HCT116 (cell line): ENCODE results near the gene CDC6. TPM values are rescaled to one million over a fixed set of nuclear protein-coding genes. Genes with fewer than 3 reads are reported as not detected.

ENCODE experiments used
- ATAC-seq: fragments of 200-7000 bp; cut with Tn5 transposase; 2 replicates; pipeline ENCODE4 v1.9.1; 2020; ENCODE audit warnings: mild to moderate bottlenecking, moderate library complexity
- BruUV-seq: library from RNA; stranded (reverse); fragments of 400-500 nt; replicated peaks from 2 replicates; lab custom pipeline; 2021; lab: Mats Ljungman, UMichigan
- CTCF ChIA-PET: fragments of 300-600 bp; sonication (Branson Sonifier 250); formaldehyde crosslinking; loops from one replicate; lab custom pipeline; 2021; ENCODE audit warnings: antibody characterized with exemption; lab: Charles Lee
- POLR2A ChIA-PET: fragments of 300-600, 350-600 bp; sonication (Branson Sonifier 250); formaldehyde crosslinking; loops from one replicate; lab custom pipeline; 2021; ENCODE audit warnings: antibody characterized with exemption; lab: Charles Lee
- RAD21 ChIA-PET, 2 experiments: fragments of 300-600 bp; sonication (Branson Sonifier 250); formaldehyde crosslinking; loops; one replicate each; lab custom pipeline; 2023; ENCODE audit warnings: low total read pairs in 2 of 2; ENCODE audit not compliant: uncharacterized antibody in 2 of 2, unreplicated experiment in 2 of 2, low non-redundant PET in 1 of 2; lab: Charles Lee
- DNase-seq: peaks from one replicate; pipeline ENCODE4 v3.0.0-alpha.2; 2010; ENCODE audit warnings: low read depth, low spot score
- H2AFZ ChIP-seq: fragments of 200-600 bp; shearing (Covaris generic), sonication (generic); 2 replicates; pipeline ENCODE4 v1.6.1; 2017; ENCODE audit warnings: low read depth, mixed run types, mixed read lengths, antibody characterized with exemption, low read length; ENCODE audit not compliant: poor library complexity, severe bottlenecking
- H3K27ac ChIP-seq: 2 replicates; pipeline ENCODE4 v1.5.1; 2012; ENCODE audit warnings: low read depth, low read length
- H3K27me3 ChIP-seq: fragments of 200-600 bp; sonication (generic); 2 replicates; pipeline ENCODE4 v1.6.1; 2016; ENCODE audit warnings: mixed run types, low read length, mixed read lengths; ENCODE audit not compliant: insufficient read depth
- H3K36me3 ChIP-seq, 2 experiments: fragments of 200-500 bp in 1 of 2; fragments of 200-600 bp in 1 of 2; sonication (Bioruptor generic) in 1 of 2; sonication (generic) in 1 of 2; 2 replicates each; pipeline versions ENCODE4 v1.5.1 to v1.6.1; 2014 to 2016; ENCODE audit warnings: low read length in 2 of 2, inconsistent platforms in 1 of 2, mixed read lengths in 1 of 2, mixed run types in 1 of 2; ENCODE audit not compliant: insufficient read depth in 2 of 2, control insufficient read depth in 1 of 2
- H3K4me1 ChIP-seq, 2 experiments: fragments of 200-600 bp in 1 of 2; sonication (generic) in 1 of 2; 2 replicates each; pipeline versions ENCODE4 v1.5.1 to v1.6.1; 2012 to 2017; ENCODE audit warnings: low read length in 2 of 2, inconsistent platforms in 1 of 2, mild to moderate bottlenecking in 1 of 2, mixed read lengths in 1 of 2, mixed run types in 1 of 2, moderate library complexity in 1 of 2; ENCODE audit not compliant: insufficient read depth in 2 of 2, control insufficient read depth in 1 of 2
- H3K4me2 ChIP-seq: fragments of 200-600 bp; sonication (generic); 2 replicates; pipeline ENCODE4 v1.6.1; 2017; ENCODE audit warnings: mixed run types, low read length, mixed read lengths
- H3K4me3 ChIP-seq, 2 experiments: fragments of 200-600 bp in 1 of 2; sonication (generic) in 1 of 2; replicated peaks in 1 of 2; 2 replicates each; pipeline ENCODE4 v1.5.1; 2011 to 2016; ENCODE audit warnings: low read length in 2 of 2, control low read depth in 1 of 2, low read depth in 1 of 2, mild to moderate bottlenecking in 1 of 2, mixed read lengths in 1 of 2, mixed run types in 1 of 2
- H3K79me2 ChIP-seq: fragments of 200-600 bp; sonication (generic); 2 replicates; pipeline ENCODE4 v1.6.1; 2017; ENCODE audit warnings: mild to moderate bottlenecking, mixed run types, low read length, moderate library complexity, mixed read lengths; ENCODE audit not compliant: insufficient read depth
- H3K9ac ChIP-seq: fragments of 200-600 bp; sonication (generic); 2 replicates; pipeline ENCODE4 v1.6.1; 2016; ENCODE audit warnings: low read length, mixed read lengths
- H3K9me2 ChIP-seq: fragments of 200-600 bp; sonication (generic), shearing (Covaris generic); 2 replicates; pipeline ENCODE4 v1.6.1; 2017; ENCODE audit warnings: mixed run types, mild to moderate bottlenecking, moderate library complexity; ENCODE audit not compliant: insufficient read depth
- H3K9me3 ChIP-seq, 2 experiments: fragments of 200-500 bp in 1 of 2; fragments of 200-600 bp in 1 of 2; sonication (Bioruptor generic) in 1 of 2; sonication (generic) in 1 of 2; 2 replicates each; pipeline ENCODE4 v1.6.1; 2014 to 2017; ENCODE audit warnings: low read length in 2 of 2, mixed read lengths in 2 of 2, inconsistent platforms in 1 of 2, low read depth in 1 of 2, mild to moderate bottlenecking in 1 of 2, mixed run types in 1 of 2, moderate library complexity in 1 of 2; ENCODE audit not compliant: control insufficient read depth in 1 of 2, insufficient read depth in 1 of 2
- H4K20me1 ChIP-seq: fragments of 200-600 bp; sonication (generic), shearing (Covaris generic); 2 replicates; pipeline ENCODE4 v1.6.1; 2017; ENCODE audit warnings: mixed run types, mild to moderate bottlenecking, moderate library complexity; ENCODE audit not compliant: insufficient read depth
- ATF3 ChIP-seq: IDR thresholded peaks from 2 replicates; pipeline ENCODE4 v1.6.1; 2012
- CBX3 ChIP-seq: IDR thresholded peaks from 2 replicates; pipeline ENCODE4 v1.6.1; 2012; ENCODE audit warnings: low read depth
- CEBPB ChIP-seq: IDR thresholded peaks from 2 replicates; pipeline ENCODE4 v1.6.1; 2012; ENCODE audit warnings: low read depth
- CTCF ChIP-seq, 3 experiments: fragments of 200-600 bp in 1 of 3; sonication (generic) in 1 of 3; IDR thresholded peaks in 2 of 3; conservative IDR thresholded peaks in 1 of 3; 2 replicates each; pipeline ENCODE4 v1.5.1; 2012 to 2017; ENCODE audit warnings: low read depth in 2 of 3, low read length in 2 of 3, antibody characterized with exemption in 1 of 3, borderline replicate concordance in 1 of 3, control low read depth in 1 of 3, mild to moderate bottlenecking in 1 of 3, mixed read lengths in 1 of 3, mixed run types in 1 of 3, moderate library complexity in 1 of 3; ENCODE audit not compliant: insufficient read depth in 1 of 3
- EGR1 ChIP-seq: IDR thresholded peaks from 2 replicates; pipeline ENCODE4 v1.6.1; 2012; ENCODE audit warnings: low read depth
- EZH2 ChIP-seq: fragments of 200-600 bp; sonication (generic); IDR thresholded peaks from 2 replicates; pipeline ENCODE4 v1.6.1; 2017; ENCODE audit warnings: antibody characterized with exemption, mixed run types
- FOSL1 ChIP-seq: IDR thresholded peaks from 2 replicates; pipeline ENCODE4 v1.6.1; 2012; ENCODE audit warnings: low read depth
- JUND ChIP-seq: IDR thresholded peaks from 2 replicates; pipeline ENCODE4 v1.6.1; 2012
- POLR2A ChIP-seq: IDR thresholded peaks from 2 replicates; pipeline ENCODE4 v1.7.0; 2011; ENCODE audit warnings: borderline replicate concordance; ENCODE audit not compliant: insufficient read depth, insufficient read length; ENCODE audit errors: extremely low read depth
- POLR2AphosphoS5 ChIP-seq: IDR thresholded peaks from 2 replicates; pipeline ENCODE4 v1.6.1; 2011; ENCODE audit warnings: mild to moderate bottlenecking, low read depth, low read length, moderate library complexity
- RAD21 ChIP-seq: IDR thresholded peaks from 2 replicates; pipeline ENCODE4 v1.6.1; 2012; ENCODE audit warnings: low read depth, mild to moderate bottlenecking
- SIN3A ChIP-seq: IDR thresholded peaks from 2 replicates; pipeline ENCODE4 v1.6.1; 2012; ENCODE audit warnings: low read depth
- SP1 ChIP-seq: IDR thresholded peaks from 2 replicates; pipeline ENCODE4 v1.6.1; 2012; ENCODE audit warnings: low read depth
- SRF ChIP-seq: IDR thresholded peaks from 2 replicates; pipeline ENCODE4 v1.6.1; 2012; ENCODE audit warnings: low read depth
- TCF7L2 ChIP-seq: IDR thresholded peaks from 2 replicates; pipeline ENCODE4 v1.7.0; 2011; ENCODE audit warnings: borderline replicate concordance, inconsistent platforms; ENCODE audit not compliant: insufficient read depth, insufficient read length; ENCODE audit errors: extremely low read depth
- YY1 ChIP-seq: IDR thresholded peaks from 2 replicates; pipeline ENCODE4 v1.6.1; 2011; ENCODE audit warnings: low read length, low read depth, moderate library complexity, mild to moderate bottlenecking; ENCODE audit not compliant: insufficient replicate concordance; ENCODE audit errors: extremely low read depth
- ZFX ChIP-seq: fragments of 450-650 bp; IDR thresholded peaks from 2 replicates; pipeline ENCODE4 v1.6.1; 2017
- ZNF274 ChIP-seq: fragments of 200-500 bp; sonication (Bioruptor generic); IDR thresholded peaks from 2 replicates; pipeline ENCODE4 v1.6.1; 2014; ENCODE audit warnings: mild to moderate bottlenecking, low read depth, low read length, inconsistent platforms
- intact Hi-C: fragments of 100-400 bp; cut with micrococcal nuclease; formaldehyde crosslinking; loops from 2 replicates; pipeline ENCODE4 v1.10.0; 2022
- total RNA-seq: library from RNA; stranded (reverse); gene quantifications from one replicate; pipeline ENCODE4 v1.2.1, GENCODE V29; 2021; ENCODE audit not compliant: unreplicated experiment

The CDC6 gene
- total RNA-seq, 1 experiment from 2014 or later, result 117 TPM

- POLR2A ChIA-PET, result no interaction called here
- TF ChIP-seq POLR2A (no peak), FOSL1 (no peak), TCF7L2 (no peak), ZNF274 (no peak)
Observed at GRCh38 chr17:40281663-40282062, 6.0 kb upstream of the CDC6 start.

GRCh38 chr17:40283662-40284061 is 4.0 kb upstream of the CDC6 start:
- Histone ChIP-seq H3K36me3 (peaks cover 16 to 17% of the 10 kb centered on the region in 2 experiments; a peak in 3 of 4 replicates), H3K4me2 (peak overlapping the region; percentile 78), H2AFZ (no peak overlapping the region), H3K4me1 (peaks cover 37 to 47% of the 10 kb centered on the region in 2 experiments), H3K9me3 (no peaks in the 10 kb centered on the region), H3K27ac (peak overlapping the region; percentile 58), H3K27me3 (no peaks in the 10 kb centered on the region), H3K9ac (peak overlapping the region; percentile 53), H3K9me2 (no peaks in the 10 kb centered on the region), H3K4me3 (peak overlapping the region in 1 of 2 experiments; percentile 47; a peak in 2 of 4 replicates), H3K79me2 (peaks cover 10% of the 10 kb centered on the region), H4K20me1 (no peaks in the 10 kb centered on the region)
- ATAC-seq (peak; percentile 43), DNase-seq (peak; percentile 87)
- TF ChIP-seq ZFX, result no peak
- TF ChIP-seq CBX3, result peak; percentile 70; the same call in 1 of the 2 replicates
- no peak for TF ChIP-seq POLR2A
- peak; percentile 66; the same call in 1 of the 2 replicates for TF ChIP-seq SRF
- no peak for TF ChIP-seq POLR2AphosphoS5
- no peak for TF ChIP-seq CTCF (IDR thresholded peaks at IDR 0.05 in 2 of 3, conservative IDR thresholded peaks at IDR 0.05 in 1 of 3; ENCODE audit: borderline replicate concordance in 1 of 3, insufficient read depth in 1 of 3, low read depth in 2 of 3, low read length in 2 of 3)
- TF ChIP-seq EZH2, result no peak
- peak; percentile 83 for TF ChIP-seq CEBPB
- peak; percentile 35 for TF ChIP-seq RAD21
- peak; percentile 91 for TF ChIP-seq FOSL1
- TF ChIP-seq SIN3A, result peak; percentile 89
- peak; percentile 89 for TF ChIP-seq JUND
- peak; percentile 54 for TF ChIP-seq EGR1
- peak; percentile 84; the same call in 1 of the 2 replicates for TF ChIP-seq ATF3
- TF ChIP-seq YY1, result no peak
- no peak for TF ChIP-seq TCF7L2
- peak; percentile 83 for TF ChIP-seq SP1
- ChIA-PET RAD21 (no interaction called here), CTCF (interaction anchor here (0.6 to 1.9 kb wide), 4 partner anchors 33 to 171 kb away, joined by 3 to 9 read pairs (median 4); no protein-coding TSS in a partner anchor), POLR2A (interaction anchor here (0.5 to 1.9 kb wide), 5 partner anchors 44 to 183 kb away, joined by 3 to 6 read pairs (median 3); partner anchors contain the start of gene NR1D1)
- no TSS peak for BruUV-seq
- intact Hi-C loops, result no loop called here

More at GRCh38 chr17:40281663-40282062, 6.0 kb upstream of the CDC6 start:
- H4K20me1 ChIP-seq, result no peaks in the 10 kb centered on the region
- H3K4me1 ChIP-seq, result peaks cover 35 to 44% of the 10 kb centered on the region in 2 experiments
- no peak overlapping the region for H3K9ac ChIP-seq
- H3K4me2 ChIP-seq, result no peak overlapping the region
- no peaks in the 10 kb centered on the region for H3K9me3 ChIP-seq
- no peak overlapping the region for H3K4me3 ChIP-seq
- DNase-seq, result no peak
- H3K9me2 ChIP-seq, result no peaks in the 10 kb centered on the region
- BruUV-seq, result no TSS peak
- ATAC-seq, result no peak
- no peak overlapping the region for H3K27ac ChIP-seq
- H3K79me2 ChIP-seq, result no peaks in the 10 kb centered on the region
- peaks cover 26 to 27% of the 10 kb centered on the region in 2 experiments; a peak in 3 of 4 replicates for H3K36me3 ChIP-seq
- ChIA-PET RAD21 (interaction anchor here in 1 of 2 experiments (0.7 kb wide), 1 partner anchor 618 kb away, joined by 4 read pairs; no protein-coding TSS in a partner anchor), CTCF (no interaction called here)
- H2AFZ ChIP-seq, result no peak overlapping the region
- intact Hi-C loops, result no loop called here
- no peaks in the 10 kb centered on the region for H3K27me3 ChIP-seq
